Hypothalamus (tissue), 51 donors: Measurements from ENCODE around the gene WIPF1.
A peak's percentile ranks its signal among the peaks of the same experiment; 100 is the strongest.

Source experiments
- DNase-seq, 51 donors: peaks; one replicate each; lab custom pipeline; 2025; lab: John Stamatoyannopoulos, UW

Gene WIPF1

GRCh38 chr2:174623106-174623637, 25.6 kb upstream of the WIPF1 start:
- no peak for DNase-seq

GRCh38 chr2:174621323-174621722, 23.7 kb upstream of the WIPF1 start:
- DNase-seq, result no peak

GRCh38 chr2:174618179-174618578, 20.6 kb upstream of the WIPF1 start:
- no peak for DNase-seq

- DNase-seq, result no peak
These were observed 20.1 kb upstream of the WIPF1 start for GRCh38 chr2:174617718-174618117.

- DNase-seq, result no peak
These were observed 19.5 kb upstream of the WIPF1 start for GRCh38 chr2:174617120-174617519.

GRCh38 chr2:174615871-174616436, 18.4 kb upstream of the WIPF1 start:
- DNase-seq, result no peak

GRCh38 chr2:174614261-174614660, 16.7 kb upstream of the WIPF1 start:
- no peak for DNase-seq

GRCh38 chr2:174613531-174613930, 15.9 kb upstream of the WIPF1 start:
- no peak for DNase-seq

GRCh38 chr2:174612970-174613369, 15.4 kb upstream of the WIPF1 start:
- DNase-seq, result no peak

GRCh38 chr2:174611854-174612253, 14.2 kb upstream of the WIPF1 start:
- DNase-seq, result no peak

GRCh38 chr2:174611006-174611405, 13.4 kb upstream of the WIPF1 start:
- DNase-seq, result no peak

GRCh38 chr2:174610243-174610995, 12.8 kb upstream of the WIPF1 start:
- no peak for DNase-seq

- DNase-seq, result no peak
These were observed 11.7 kb upstream of the WIPF1 start for GRCh38 chr2:174609261-174609660.

GRCh38 chr2:174608866-174609214, 11.2 kb upstream of the WIPF1 start:
- DNase-seq, result no peak

- DNase-seq, result no peak
These were observed 10.6 kb upstream of the WIPF1 start for GRCh38 chr2:174607989-174608865.

GRCh38 chr2:174607584-174607983, 10.0 kb upstream of the WIPF1 start:
- no peak for DNase-seq

GRCh38 chr2:174606336-174606735, 8.7 kb upstream of the WIPF1 start:
- peak in 3 of 51 donors; percentile 21 to 34 (median 27) for DNase-seq

GRCh38 chr2:174605687-174606086, 8.1 kb upstream of the WIPF1 start:
- no peak for DNase-seq

- DNase-seq, result peak in 30 of 51 donors; percentile 19 to 80 (median 50)
These were observed 5.7 kb upstream of the WIPF1 start for GRCh38 chr2:174603280-174603679.

GRCh38 chr2:174602745-174603144, 5.1 kb upstream of the WIPF1 start:
- peak in 1 of 51 donors; percentile 50 for DNase-seq

GRCh38 chr2:174600349-174600748, 2.7 kb upstream of the WIPF1 start:
- no peak for DNase-seq
